C4-2B (cell line): ENCODE results near the gene TSPAN18.

ENCODE experiments used
- H3K27ac ChIP-seq: fragments of 450-650 bp; 2 replicates; pipeline ENCODE4 v1.5.1; 2017
- CTCF ChIP-seq: fragments of 450-650 bp; conservative IDR thresholded peaks from 2 replicates; pipeline ENCODE4 v1.5.1; 2017; ENCODE audit warnings: mild to moderate bottlenecking
- ZFX ChIP-seq: fragments of 450-650 bp; IDR thresholded peaks from 2 replicates; pipeline ENCODE4 v1.6.1; 2017

Gene TSPAN18

DNA sequence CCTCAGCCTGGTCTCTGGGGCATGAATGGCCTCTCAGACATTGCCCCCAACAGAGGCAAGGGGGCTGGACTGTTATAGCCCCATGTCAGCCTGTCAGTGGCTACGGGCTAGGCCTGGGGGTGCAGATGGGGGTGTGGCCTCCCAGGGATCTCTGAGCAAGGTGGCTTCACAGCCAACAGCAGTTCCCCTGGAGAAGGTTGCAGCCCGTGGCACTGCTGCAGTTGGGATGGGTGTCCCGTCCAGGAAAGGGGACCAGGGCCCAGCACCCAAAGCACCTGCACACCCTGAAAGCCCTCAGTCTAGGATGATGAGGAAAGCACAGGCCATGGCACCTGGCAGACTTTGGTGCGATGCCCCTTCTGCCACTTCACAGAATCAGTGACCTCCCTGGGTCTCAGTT, 122.7 kb downstream of the TSPAN18 start:
- H3K27ac ChIP-seq = no peak overlapping the region

DNA sequence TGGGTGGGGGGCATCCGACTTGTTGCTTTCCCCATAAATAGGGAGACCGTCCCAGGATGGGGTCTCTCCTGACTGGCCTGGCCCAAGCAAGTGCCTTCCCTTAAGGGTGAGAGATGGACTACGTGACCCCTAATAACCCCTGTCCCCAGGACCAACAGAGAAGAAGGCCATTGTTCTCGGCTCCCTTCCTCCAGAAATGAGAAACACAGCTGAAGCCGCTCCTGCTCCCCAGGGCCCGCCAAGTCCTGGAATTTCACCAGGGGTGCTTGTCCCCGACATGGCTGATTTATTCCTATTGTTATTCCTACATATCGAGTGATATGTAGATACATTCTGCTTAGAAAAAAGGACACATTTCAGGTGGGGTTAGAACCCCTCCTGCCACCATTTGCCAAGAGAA, 123.2 kb downstream of the TSPAN18 start:
- no peak overlapping the region for H3K27ac ChIP-seq

More for the DNA sequence above, 122.7 kb downstream of the TSPAN18 start:
- no peak for TF ChIP-seq ZFX

GRCh38 chr11:44851496-44851895, 124.7 kb downstream of the TSPAN18 start:
- no peak overlapping the region for H3K27ac ChIP-seq
- no peak for TF ChIP-seq ZFX
- TF ChIP-seq CTCF = no peak

More for the DNA sequence above, 123.2 kb downstream of the TSPAN18 start:
- TF ChIP-seq CTCF = no peak
- no peak for TF ChIP-seq ZFX

DNA sequence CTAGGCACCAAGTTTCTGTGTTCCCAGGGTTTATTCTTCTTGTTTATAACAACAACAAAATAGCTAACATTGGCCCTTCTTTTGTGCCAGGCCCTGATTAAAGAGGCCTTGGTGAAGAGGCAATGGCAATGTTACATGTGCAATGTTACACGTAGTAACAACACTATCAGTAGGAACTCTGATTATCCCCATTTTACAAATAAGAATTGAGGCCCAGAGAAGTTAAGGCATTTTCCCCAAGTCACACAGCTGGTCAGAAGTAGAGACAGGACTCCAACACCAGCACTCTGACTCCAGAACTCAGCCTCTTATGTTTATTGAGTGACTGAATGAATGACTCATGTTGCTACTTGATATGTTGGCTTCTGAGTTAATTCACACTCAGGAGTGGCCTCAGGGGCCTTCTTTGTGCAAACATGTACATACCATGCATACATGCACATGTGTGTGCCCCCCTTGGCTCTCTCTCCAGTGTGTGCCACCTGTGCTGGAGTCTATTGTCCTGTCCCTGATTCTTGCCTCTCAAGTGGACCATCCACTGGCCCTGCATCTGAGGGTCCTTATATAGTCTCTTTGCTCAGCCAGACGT, 125.5 kb downstream of the TSPAN18 start:
- H3K27ac ChIP-seq = no peak overlapping the region
- TF ChIP-seq CTCF (no peak), ZFX (no peak)

DNA sequence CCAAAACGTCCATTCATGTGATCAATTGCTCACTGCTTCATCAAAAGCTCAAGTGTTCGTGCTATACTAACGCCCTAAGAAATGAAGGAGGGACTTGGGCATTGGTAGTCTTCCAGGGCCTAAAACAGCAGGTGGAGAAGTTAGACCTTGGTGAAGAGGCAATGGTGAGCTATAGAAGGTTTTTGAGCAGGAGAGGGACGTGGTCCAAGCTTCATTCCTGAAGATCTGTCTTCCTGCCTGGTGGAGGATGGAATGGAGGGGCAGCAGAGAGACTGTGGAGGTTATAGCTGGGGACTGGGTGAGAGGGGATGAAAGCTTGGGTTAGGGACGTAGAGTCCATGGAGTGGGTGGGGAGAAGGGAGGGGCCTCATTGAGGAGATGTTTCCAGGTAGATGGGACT, 126.2 kb downstream of the TSPAN18 start:
- TF ChIP-seq CTCF (no peak), ZFX (no peak)

GRCh38 chr11:44853666-44854065, 126.9 kb downstream of the TSPAN18 start:
- TF ChIP-seq ZFX (no peak), CTCF (no peak)
- H3K27ac ChIP-seq = no peak overlapping the region

More for the DNA sequence above, 126.2 kb downstream of the TSPAN18 start:
- H3K27ac ChIP-seq = no peak overlapping the region

- TF ChIP-seq ZFX (no peak), CTCF (no peak)
- no peak overlapping the region for H3K27ac ChIP-seq
These were observed 127.3 kb downstream of the TSPAN18 start for GRCh38 chr11:44854086-44854485.

DNA sequence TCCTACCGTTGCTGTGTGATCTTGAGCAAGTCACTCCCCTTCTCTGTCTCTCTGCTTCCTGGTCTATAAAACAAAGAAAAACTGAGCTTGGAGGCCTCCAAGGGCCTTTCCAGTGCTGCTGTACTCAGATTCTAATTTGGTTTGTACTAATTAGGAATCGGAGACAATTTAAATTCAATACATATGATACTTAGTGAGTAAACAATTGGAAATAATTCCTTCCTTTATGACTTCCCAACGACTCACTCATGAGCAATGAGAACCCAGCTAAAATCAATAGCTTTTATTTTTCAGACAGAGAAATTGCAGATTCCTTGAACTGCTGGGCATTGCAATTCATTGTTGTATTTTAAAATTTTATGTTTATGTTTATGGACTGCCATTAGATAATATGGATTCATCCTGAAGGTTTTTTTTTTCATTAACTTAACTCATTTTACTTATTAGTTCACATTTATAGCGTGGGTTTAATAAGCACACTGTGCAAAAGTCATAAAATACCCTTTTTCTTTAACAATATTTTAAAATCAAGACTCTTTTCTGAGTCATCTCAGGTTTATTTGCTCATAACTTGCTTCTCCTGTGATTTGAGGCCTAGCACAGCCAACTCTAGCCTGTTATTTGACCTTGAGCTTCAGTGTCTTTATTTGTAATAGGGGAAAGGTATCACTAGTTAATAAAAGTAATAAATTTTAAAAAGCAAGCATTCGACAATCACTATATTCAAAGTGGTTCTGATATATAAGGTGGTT, 128.2 kb downstream of the TSPAN18 start:
- H3K27ac ChIP-seq = no peak overlapping the region
- TF ChIP-seq CTCF (no peak), ZFX (no peak)
